ENCODE measurements around the gene ADAM23. TPM values are rescaled to one million over a fixed set of nuclear protein-coding genes. Genes with fewer than 3 reads are reported as not detected.

The ADAM23 gene
- total RNA-seq, 1 experiment from 2014 or later, result 24.6 TPM

GRCh38 chr2:206408323-206409320 is 34.7 kb upstream of the ADAM23 start:
- ATAC-seq (no peak), DNase-seq (ENCODE audit: low spot score) (no peak)
- ChIA-PET CTCF (no interaction called here), POLR2A (no interaction called here)
- H3K4me1 Mint-ChIP-seq, result no peaks in the 10 kb centered on the region
- peaks cover 4% of the 10 kb centered on the region; the same call in 1 of the 2 replicates for H3K27me3 Mint-ChIP-seq (ENCODE audit: low read depth)
- peaks cover 17% of the 10 kb centered on the region for H3K9me3 Mint-ChIP-seq
- no peaks in the 10 kb centered on the region for H3K36me3 Mint-ChIP-seq
- H3K27ac Mint-ChIP-seq, result no peak overlapping the region
- TF ChIP-seq ATF3 (CRISPR knock-in tag; conservative IDR thresholded peaks at IDR 0.05), result no peak
- no peak for TF ChIP-seq MLX (CRISPR knock-in tag; IDR thresholded peaks at IDR 0.05)
- no peak for TF ChIP-seq ZNF121 (CRISPR knock-in tag; IDR thresholded peaks at IDR 0.05)
- TF ChIP-seq ZNF671 (CRISPR knock-in tag; IDR thresholded peaks at IDR 0.05), result no peak
- TF ChIP-seq ZNF219 (CRISPR knock-in tag; IDR thresholded peaks at IDR 0.05; ENCODE audit: borderline replicate concordance), result no peak
- TF ChIP-seq ZNF281 (CRISPR knock-in tag; IDR thresholded peaks at IDR 0.05), result no peak
- no peak for TF ChIP-seq TEAD4 (CRISPR knock-in tag; IDR thresholded peaks at IDR 0.05)
- no peak for TF ChIP-seq ZMAT4 (CRISPR knock-in tag; IDR thresholded peaks at IDR 0.05)
- no peak for TF ChIP-seq STAT6 (CRISPR knock-in tag; conservative IDR thresholded peaks at IDR 0.05; ENCODE audit: low read depth)
- TF ChIP-seq CTCF (IDR thresholded peaks at IDR 0.05), result no peak
- no peak for TF ChIP-seq USF2 (CRISPR knock-in tag; IDR thresholded peaks at IDR 0.05)
- TF ChIP-seq TP53 (CRISPR knock-in tag; IDR thresholded peaks at IDR 0.05), result no peak
- no peak for TF ChIP-seq CBFB (CRISPR knock-in tag; IDR thresholded peaks at IDR 0.05; ENCODE audit: low read depth)
- TF ChIP-seq NR3C1 (CRISPR knock-in tag; conservative IDR thresholded peaks at IDR 0.05; ENCODE audit: low read depth), result no peak
- no peak for TF ChIP-seq HMGA2 (CRISPR knock-in tag; IDR thresholded peaks at IDR 0.05)
- TF ChIP-seq SMAD4 (CRISPR knock-in tag; IDR thresholded peaks at IDR 0.05), result no peak
- no peak for TF ChIP-seq SMAD3 (CRISPR knock-in tag; IDR thresholded peaks at IDR 0.05; ENCODE audit: borderline replicate concordance)
- TF ChIP-seq ATF6 (CRISPR knock-in tag; IDR thresholded peaks at IDR 0.05), result no peak
- no peak overlapping the region for H3K4me3 Mint-ChIP-seq

Data from WTC11 (cell line).